WTC11 (cell line): ENCODE measurements around the gene PGP. TPM values are rescaled to one million over a fixed set of nuclear protein-coding genes. Genes with fewer than 3 reads are reported as not detected.
A peak's percentile ranks its signal among the peaks of the same experiment; 100 is the strongest.

ENCODE experiments used
- ATAC-seq: fragments of 200-7000 bp; cut with Tn5 transposase; 2 replicates; pipeline ENCODE4 v1.10.0; 2021; ENCODE audit warnings: mild to moderate bottlenecking, moderate library complexity
- CTCF ChIA-PET: fragments of 300-600 bp; sonication (Branson Sonifier 250); formaldehyde crosslinking; loops from one replicate; lab custom pipeline; 2021; ENCODE audit warnings: antibody characterized with exemption; lab: Charles Lee
- POLR2A ChIA-PET: fragments of 350-600 bp; sonication (Branson Sonifier 250); formaldehyde crosslinking; loops from one replicate; lab custom pipeline; 2021; ENCODE audit warnings: antibody characterized with exemption; lab: Charles Lee
- DNase-seq: peaks from one replicate; pipeline ENCODE4 v3.0.0; 2021; ENCODE audit warnings: low spot score
- H3K27ac Mint-ChIP-seq: 2 replicates; pipeline ENCODE4 v1.8.0; 2021; ENCODE audit warnings: mixed read lengths
- H3K27me3 Mint-ChIP-seq: 2 replicates; pipeline ENCODE4 v1.8.0; 2021; ENCODE audit warnings: low read depth, mild to moderate bottlenecking, moderate library complexity, mixed read lengths
- H3K36me3 Mint-ChIP-seq: 2 replicates; pipeline ENCODE4 v1.8.0; 2021; ENCODE audit warnings: mixed read lengths
- H3K4me1 Mint-ChIP-seq: 2 replicates; pipeline ENCODE4 v1.8.0; 2022; ENCODE audit warnings: mixed read lengths
- H3K4me3 Mint-ChIP-seq: 2 replicates; pipeline ENCODE4 v1.8.0; 2021; ENCODE audit warnings: mild to moderate bottlenecking, moderate library complexity, mixed read lengths
- H3K9me3 Mint-ChIP-seq: 2 replicates; pipeline ENCODE4 v1.8.0; 2021; ENCODE audit warnings: mixed read lengths
- ARID4B ChIP-seq: sonication (generic); formaldehyde crosslinking; IDR thresholded peaks from 2 replicates; pipeline ENCODE4 v1.8.0; 2023; ENCODE audit warnings: missing genetic modification reagents, mild to moderate bottlenecking, borderline replicate concordance
- ATF2 ChIP-seq: sonication (generic); formaldehyde crosslinking; IDR thresholded peaks from 2 replicates; pipeline ENCODE4 v1.8.1; 2022; ENCODE audit warnings: low read depth, missing genetic modification reagents, borderline replicate concordance
- CTCF ChIP-seq: fragments of 200-600 bp; IDR thresholded peaks from 2 replicates; pipeline ENCODE4 v1.8.0; 2022; ENCODE audit warnings: antibody characterized with exemption
- E2F4 ChIP-seq: sonication (generic); formaldehyde crosslinking; IDR thresholded peaks from 2 replicates; pipeline ENCODE4 v1.8.1; 2022; ENCODE audit warnings: low read depth, mild to moderate bottlenecking, moderate library complexity, missing genetic modification reagents, borderline replicate concordance
- E2F5 ChIP-seq: sonication (generic); formaldehyde crosslinking; IDR thresholded peaks from 2 replicates; pipeline ENCODE4 v1.8.1; 2022; ENCODE audit warnings: mild to moderate bottlenecking, moderate library complexity, missing genetic modification reagents
- JAZF1 ChIP-seq: fragments of 250-450 bp; sonication (Bioruptor Pico); IDR thresholded peaks from 2 replicates; pipeline ENCODE4 v1.9.0; 2021; ENCODE audit warnings: moderate library complexity, mild to moderate bottlenecking, inconsistent platforms
- NFE2L1 ChIP-seq: sonication (generic); formaldehyde crosslinking; IDR thresholded peaks from 2 replicates; pipeline ENCODE4 v1.8.1; 2023; ENCODE audit warnings: missing genetic modification reagents
- NR3C1 ChIP-seq: sonication (generic); formaldehyde crosslinking; conservative IDR thresholded peaks from 2 replicates; pipeline ENCODE4 v1.8.1; 2023; ENCODE audit warnings: low read depth, mild to moderate bottlenecking, missing genetic modification reagents
- OVOL2 ChIP-seq: fragments of 250-450 bp; sonication (Bioruptor Pico); IDR thresholded peaks from 2 replicates; pipeline ENCODE4 v1.9.0; 2021; ENCODE audit warnings: mild to moderate bottlenecking, borderline replicate concordance
- USF2 ChIP-seq: sonication (generic); formaldehyde crosslinking; IDR thresholded peaks from 2 replicates; pipeline ENCODE4 v1.8.1; 2023; ENCODE audit warnings: mild to moderate bottlenecking, missing genetic modification reagents, moderate library complexity
- ZNF121 ChIP-seq: sonication (generic); formaldehyde crosslinking; IDR thresholded peaks from 2 replicates; pipeline ENCODE4 v1.8.0; 2023; ENCODE audit warnings: missing genetic modification reagents
- ZNF423 ChIP-seq: fragments of 250-450 bp; sonication (Bioruptor Pico); IDR thresholded peaks from 2 replicates; pipeline ENCODE4 v2.1.2; 2022; ENCODE audit warnings: mild to moderate bottlenecking, moderate library complexity
- ZNF425 ChIP-seq: fragments of 250-450 bp; sonication (Bioruptor Pico); conservative IDR thresholded peaks from 2 replicates; pipeline ENCODE4 v1.9.0; 2021; ENCODE audit warnings: mild to moderate bottlenecking
- ZNF671 ChIP-seq: fragments of 250-450 bp; sonication (Bioruptor Pico); IDR thresholded peaks from 2 replicates; pipeline ENCODE4 v1.8.0; 2021; ENCODE audit warnings: mild to moderate bottlenecking
- total RNA-seq: library from RNA; stranded (reverse); gene quantifications from 3 replicates; pipeline ENCODE4 v1.2.3, GENCODE V29; 2021

Gene PGP
- total RNA-seq, 1 experiment from 2014 or later: 39.5 TPM

GRCh38 chr16:2252806-2253148 is 38.1 kb upstream of the PGP start:
- no peak for TF ChIP-seq NR3C1
- no peak for TF ChIP-seq ATF2 (CRISPR knock-in tag)
- TF ChIP-seq E2F5 (CRISPR knock-in tag): no peak
- no peak for TF ChIP-seq E2F4 (CRISPR knock-in tag)
- no peak for TF ChIP-seq ZNF121
- no peak for TF ChIP-seq NFE2L1 (CRISPR knock-in tag)
- no peak for TF ChIP-seq JAZF1
- no peak for TF ChIP-seq ARID4B (CRISPR knock-in tag)
- no peak for TF ChIP-seq USF2
- TF ChIP-seq ZNF425 (CRISPR knock-in tag): no peak
- no peak for TF ChIP-seq OVOL2 (CRISPR knock-in tag)
- TF ChIP-seq ZNF423 (CRISPR knock-in tag): no peak
- no peak for TF ChIP-seq ZNF671 (CRISPR knock-in tag)
- no peak for TF ChIP-seq CTCF
- ChIA-PET POLR2A (interaction anchor here (1.5 to 4.7 kb wide), 4 partner anchors 10 to 97 kb away, joined by 7 to 28 read pairs (median 10); partner anchors contain the start of genes DNASE1L2 and TRAF7), CTCF (interaction anchor here (1.2 to 3.8 kb wide), 6 partner anchors 11 to 248 kb away, joined by 5 to 62 read pairs (median 16); partner anchors contain the start of gene CASKIN1)
- DNase-seq: no peak
- Mint-ChIP-seq H3K4me1 (peaks cover 9% of the 10 kb centered on the region), H3K9me3 (no peaks in the 10 kb centered on the region), H3K27ac (peak overlapping the region; percentile 81), H3K27me3 (no peaks in the 10 kb centered on the region), H3K4me3 (no peak overlapping the region), H3K36me3 (peaks cover 46% of the 10 kb centered on the region)
- ATAC-seq: no peak
